GM19043 (cell line): ENCODE results near the gene CDH20.

Experiments
- ATAC-seq: cut with Tn5 transposase; IDR thresholded peaks from one replicate; pipeline ENCODE4 v1.9.1; 2021; ENCODE audit warnings: low read depth; ENCODE audit not compliant: unreplicated experiment

Gene CDH20

GRCh38 chr18:61419763-61420162, 86.5 kb downstream of the CDH20 start:
- no peak for ATAC-seq

- no peak for ATAC-seq
Measured at GRCh38 chr18:61420218-61420885, 87.1 kb downstream of the CDH20 start.

- ATAC-seq: no peak
Measured at GRCh38 chr18:61426492-61427053, 93.3 kb downstream of the CDH20 start.

GRCh38 chr18:61428266-61428665, 95.0 kb downstream of the CDH20 start:
- ATAC-seq: no peak

GRCh38 chr18:61432590-61432989, 99.4 kb downstream of the CDH20 start:
- ATAC-seq: no peak

DNA sequence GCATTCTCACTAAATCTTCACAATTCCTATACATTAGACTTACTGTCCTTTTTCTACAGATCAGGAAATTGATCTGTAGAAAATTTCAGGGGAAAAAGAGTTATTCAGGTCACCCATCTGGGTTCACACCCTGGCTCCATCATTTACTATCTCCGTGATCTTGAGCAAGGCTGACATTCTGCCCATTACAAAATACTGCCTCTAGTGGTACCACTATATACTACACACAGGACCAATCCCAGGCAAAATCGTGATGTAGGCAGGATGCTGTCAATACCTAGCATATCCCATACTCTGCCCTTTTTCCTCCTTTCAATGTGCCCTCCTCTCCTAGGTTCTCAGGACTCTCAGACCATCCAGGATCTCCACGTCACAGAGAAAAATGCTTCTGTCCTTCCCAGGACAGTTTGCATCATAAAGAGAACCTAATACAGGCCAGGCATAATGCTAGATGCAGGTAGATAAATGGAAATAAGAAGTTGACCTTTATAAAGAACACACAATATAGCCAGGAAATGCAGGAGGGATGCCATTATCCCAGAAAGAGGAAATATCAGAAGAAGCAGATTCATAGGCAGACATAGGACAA, 101.9 kb downstream of the CDH20 start:
- peak; percentile 91 for ATAC-seq

DNA sequence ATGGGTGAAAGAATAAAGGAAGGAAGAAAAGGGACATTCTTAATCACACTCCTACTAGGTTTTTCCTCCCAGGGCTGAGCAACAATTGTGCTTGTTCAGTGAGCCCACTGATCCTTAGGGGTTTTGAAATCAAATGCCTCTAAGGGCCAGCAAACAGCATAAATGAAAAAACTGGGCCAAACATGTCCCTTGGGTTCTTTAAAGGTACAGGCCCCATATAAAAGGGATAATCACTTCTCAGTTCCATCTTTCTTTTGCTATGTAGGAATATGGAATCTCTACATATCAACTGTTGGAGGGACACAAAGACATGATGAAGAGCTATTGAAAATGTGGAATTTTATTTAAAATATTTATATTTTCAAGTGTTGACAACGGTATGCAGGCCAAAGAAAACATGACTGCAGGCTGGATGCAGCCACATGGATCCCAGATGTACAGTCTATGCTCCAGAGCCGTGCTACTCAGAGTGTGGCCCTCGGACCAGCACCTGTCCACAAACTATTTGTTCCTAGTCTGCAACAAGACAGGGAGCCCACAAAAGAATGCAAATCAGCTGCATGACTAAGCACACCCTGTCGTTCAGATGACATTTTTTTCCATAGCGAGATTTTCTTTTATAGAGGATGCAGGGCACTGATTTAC, 110.0 kb downstream of the CDH20 start:
- ATAC-seq: no peak

GRCh38 chr18:61448316-61448715, 115.1 kb downstream of the CDH20 start:
- peak; percentile 95 for ATAC-seq

DNA sequence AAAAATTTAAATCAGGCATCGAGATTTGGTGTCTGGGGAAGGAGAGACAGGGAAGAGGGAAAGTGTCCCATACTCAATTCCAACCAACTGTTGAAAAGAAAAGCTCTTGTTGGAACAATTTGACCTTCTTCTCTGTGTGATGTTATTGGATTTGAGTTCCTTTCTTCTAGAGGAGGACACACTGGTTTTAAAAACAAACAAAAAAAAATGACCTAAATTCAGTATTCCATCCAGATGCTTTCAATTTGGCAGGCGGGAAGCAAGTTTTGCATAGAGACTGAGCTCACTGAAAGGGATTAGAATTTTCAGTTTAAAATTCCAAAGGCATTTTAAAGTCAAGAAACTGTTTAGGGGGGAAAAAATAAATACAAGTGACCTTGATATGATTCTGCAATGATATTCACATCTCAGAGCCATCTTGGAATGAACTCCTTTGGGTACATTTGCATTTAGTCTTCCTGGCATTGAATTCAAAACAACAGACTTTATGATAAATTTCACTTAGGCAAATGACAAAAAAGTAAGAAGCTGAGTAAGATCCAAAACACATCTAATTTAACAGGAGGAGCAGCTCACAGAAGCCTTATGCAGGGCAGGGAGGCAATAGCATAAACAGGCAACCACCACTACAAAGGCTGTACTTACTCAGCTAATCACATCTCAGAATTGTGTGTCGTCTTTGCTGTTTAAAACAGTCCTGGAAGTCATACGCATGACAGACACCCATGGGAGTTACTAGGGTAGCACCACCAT, 126.8 kb downstream of the CDH20 start:
- ATAC-seq: no peak

DNA sequence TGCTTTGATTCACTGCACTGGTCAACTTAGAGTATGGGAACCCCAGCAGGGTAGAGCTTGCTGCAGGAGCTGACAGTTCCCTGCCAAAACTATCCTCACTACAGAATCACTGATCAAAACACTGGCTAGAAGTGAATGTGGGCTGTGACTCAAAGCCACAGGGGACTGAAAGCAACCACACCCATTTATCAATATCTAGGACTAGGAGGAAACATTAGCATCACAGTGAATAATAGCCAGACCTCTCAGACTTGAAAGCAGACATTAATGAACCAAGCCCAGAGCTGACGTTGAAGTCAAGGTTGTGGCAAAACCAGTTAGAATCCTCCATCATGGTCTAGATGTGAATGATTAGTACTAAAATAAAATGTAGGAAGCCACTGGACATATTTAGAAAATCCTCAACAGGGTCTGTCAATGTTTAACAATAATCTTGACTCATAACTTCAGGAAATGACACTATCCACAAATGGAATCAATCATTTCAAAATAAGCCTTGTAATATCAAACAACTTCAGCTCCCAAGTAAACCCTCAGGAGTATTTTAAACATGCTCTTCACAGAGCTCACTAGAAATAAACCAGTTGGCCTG, 131.4 kb downstream of the CDH20 start:
- no peak for ATAC-seq

GRCh38 chr18:61466736-61467135, 133.5 kb downstream of the CDH20 start:
- no peak for ATAC-seq

GRCh38 chr18:61470031-61470674, 136.9 kb downstream of the CDH20 start:
- ATAC-seq: no peak

DNA sequence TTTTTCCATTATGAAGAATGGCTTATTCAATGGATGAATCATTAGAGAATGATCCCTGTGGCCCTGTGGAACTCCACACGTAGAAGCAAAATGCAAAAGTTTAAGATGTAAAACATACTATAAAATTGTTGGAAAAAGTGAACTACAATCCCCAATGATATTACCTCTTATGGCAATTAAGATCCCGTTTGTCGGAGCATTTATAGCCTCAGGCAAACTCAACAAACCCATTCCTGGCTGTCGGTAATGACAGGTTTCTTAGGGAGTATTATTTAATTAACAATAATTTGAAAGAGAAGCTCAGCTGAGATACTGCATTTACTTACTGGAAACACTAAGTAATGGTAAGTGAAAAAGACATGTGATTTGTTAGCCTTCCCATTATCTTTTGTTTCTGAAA, 138.3 kb downstream of the CDH20 start:
- no peak for ATAC-seq

- ATAC-seq: no peak
Measured at GRCh38 chr18:61471942-61472341, 138.7 kb downstream of the CDH20 start.

DNA sequence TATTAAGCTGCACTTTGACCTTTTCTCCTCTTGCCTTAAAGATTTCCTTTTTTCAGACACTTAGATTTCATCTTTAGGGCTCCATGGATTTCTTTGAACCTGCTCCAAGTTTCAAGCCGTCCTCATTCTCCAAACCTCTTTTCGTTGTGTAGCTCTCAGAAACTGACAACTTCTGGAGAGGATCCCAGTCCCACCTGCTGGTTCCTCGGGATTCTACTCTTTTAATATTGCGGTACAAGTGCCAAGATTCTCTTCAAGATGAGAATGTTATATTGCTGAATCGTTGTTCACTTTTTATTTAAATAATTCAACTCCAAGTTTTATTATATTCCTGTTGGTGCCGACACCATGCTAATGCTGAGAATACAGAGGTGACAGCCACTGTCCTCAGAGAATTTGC, 141.1 kb downstream of the CDH20 start:
- no peak for ATAC-seq

GRCh38 chr18:61474918-61475317, 141.7 kb downstream of the CDH20 start:
- no peak for ATAC-seq

DNA sequence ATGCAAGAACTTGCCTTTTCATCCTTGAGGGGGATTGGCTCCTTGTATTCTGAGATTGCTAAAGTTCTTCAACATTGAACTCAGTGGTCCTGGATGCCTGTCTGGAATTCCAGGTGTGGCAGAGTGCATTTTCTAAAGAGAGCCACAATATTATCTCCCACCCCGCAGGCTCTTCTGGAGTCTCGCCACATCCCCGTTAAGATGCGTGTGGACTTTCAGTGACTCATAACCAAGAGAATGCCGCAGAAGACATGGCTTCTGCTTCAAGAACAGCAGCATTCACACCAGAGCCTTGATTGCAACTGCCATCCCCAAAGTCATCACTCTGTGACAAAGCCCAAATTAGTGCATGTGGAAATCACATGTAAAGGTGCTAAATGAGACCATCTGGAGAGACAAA, 142.7 kb downstream of the CDH20 start:
- ATAC-seq: no peak

- no peak for ATAC-seq
Measured at GRCh38 chr18:61489334-61489733, 156.1 kb downstream of the CDH20 start.

DNA sequence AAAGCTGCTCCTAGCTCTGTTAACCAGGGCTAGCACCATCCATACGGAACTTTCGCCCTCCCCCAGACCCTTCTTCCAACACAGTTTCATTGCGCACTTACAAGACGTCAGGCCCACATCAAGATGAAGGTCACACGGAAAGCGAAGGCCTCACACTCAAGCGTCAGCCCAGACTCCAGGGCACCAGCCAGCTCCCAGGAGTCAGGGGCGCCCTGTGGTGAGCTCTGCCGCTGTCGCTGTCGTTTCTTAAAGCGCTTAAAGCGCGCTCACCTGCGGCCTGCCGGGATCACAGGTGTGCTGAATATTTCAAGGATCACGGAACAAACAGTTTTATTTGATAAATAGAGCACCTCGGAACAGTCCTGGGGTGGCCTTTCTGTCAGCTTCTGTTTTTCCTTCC, 163.1 kb downstream of the CDH20 start:
- ATAC-seq: no peak

DNA sequence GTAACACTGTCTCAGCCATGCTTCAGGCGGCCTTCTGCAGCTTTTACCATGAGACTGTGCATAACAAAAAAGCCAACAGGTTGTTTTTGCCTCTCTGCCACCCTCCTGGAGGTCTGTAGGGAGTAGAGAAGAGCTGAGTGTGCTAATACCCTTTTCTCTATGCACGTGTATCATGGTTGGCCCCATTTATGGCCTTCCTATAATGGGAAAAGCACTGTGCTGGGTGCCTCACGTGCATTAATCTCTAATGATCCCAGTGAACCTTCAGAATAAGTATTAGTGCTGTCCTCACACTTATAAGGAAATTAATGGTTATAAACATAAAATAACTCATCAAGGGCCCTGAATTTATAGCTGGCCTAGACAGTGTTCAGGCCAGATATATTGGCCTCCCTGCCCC, 164.2 kb downstream of the CDH20 start:
- ATAC-seq: no peak
